Measurements from ENCODE around the gene HPS1. TPM values are rescaled to one million over a fixed set of nuclear protein-coding genes. Genes with fewer than 3 reads are reported as not detected.

HPS1 gene
- total RNA-seq, 2 experiments from 2014 or later = 53.2 to 68.7 TPM

GRCh38 chr10:98415731-98416119, 31.0 kb downstream of the HPS1 start:
- no peak overlapping the region for H3K4me3 ChIP-seq (ENCODE audit: low read depth, low read length, poor library complexity, severe bottlenecking)
- no peaks in the 10 kb centered on the region for H3K9me3 ChIP-seq (ENCODE audit: low read length)
- H3K4me2 ChIP-seq (ENCODE audit: low read length) = no peak overlapping the region
- H3K79me2 ChIP-seq (ENCODE audit: insufficient read depth, low read depth, low read length) = no peaks in the 10 kb centered on the region
- H3K9me2 ChIP-seq (ENCODE audit: insufficient read depth, low read length) = no peaks in the 10 kb centered on the region
- ChIA-PET CTCF (ENCODE audit: unreplicated experiment) (no interaction called here), POLR2A (interaction anchor here (0.6 kb wide), 2 partner anchors 258 to 281 kb away, joined by 3 read pairs; partner anchors contain the start of gene R3HCC1L)
- intact Hi-C loops (cut with micrococcal nuclease; ENCODE audit: unreplicated experiment) = no loop called here
- no peak for DNase-seq (ENCODE audit: low spot score)
- 0 out of 2 replicates have a peak, but pooled peaks cover 3% of the 10 kb centered on the region for H3K36me3 ChIP-seq (ENCODE audit: insufficient read depth, low read length)
- no peak overlapping the region for H2AFZ ChIP-seq (ENCODE audit: low read length)
- TF ChIP-seq CTCF (conservative IDR thresholded peaks at IDR 0.05; ENCODE audit: low read length) = no peak
- no peak for TF ChIP-seq EZH2phosphoT487 (IDR thresholded peaks at IDR 0.05; ENCODE audit: borderline replicate concordance, low read depth, low read length)
- no peaks in the 10 kb centered on the region for H3K4me1 ChIP-seq (ENCODE audit: insufficient read depth, low read length, poor library complexity, severe bottlenecking)
- H4K20me1 ChIP-seq (ENCODE audit: insufficient read depth, low read length) = no peaks in the 10 kb centered on the region
- no peak overlapping the region for H3K27ac ChIP-seq (ENCODE audit: low read depth, low read length, poor library complexity, severe bottlenecking)
- no TSS peak for BruUV-seq (replicated peaks)

- Histone ChIP-seq H3K36me3 (ENCODE audit: insufficient read depth, low read length) (0 out of 2 replicates have a peak, but pooled peaks cover 3% of the 10 kb centered on the region), H2AFZ (ENCODE audit: low read length) (no peak within 1 kb of the TSS), H3K4me3 (ENCODE audit: low read depth, low read length, poor library complexity, severe bottlenecking) (no peak within 1 kb of the TSS), H3K79me2 (ENCODE audit: insufficient read depth, low read depth, low read length) (no peaks in the 10 kb centered on the region), H3K27ac (ENCODE audit: low read depth, low read length, poor library complexity, severe bottlenecking) (no peak within 1 kb of the TSS), H3K4me2 (ENCODE audit: low read length) (no peak within 1 kb of the TSS), H3K4me1 (ENCODE audit: insufficient read depth, low read length, poor library complexity, severe bottlenecking) (no peaks in the 10 kb centered on the region), H3K9me3 (ENCODE audit: low read length) (no peaks in the 10 kb centered on the region), H4K20me1 (ENCODE audit: insufficient read depth, low read length) (no peaks in the 10 kb centered on the region), H3K9me2 (ENCODE audit: insufficient read depth, low read length) (no peaks in the 10 kb centered on the region)
- no peak for TF ChIP-seq CTCF (conservative IDR thresholded peaks at IDR 0.05; ENCODE audit: low read length)
- no peak for TF ChIP-seq EZH2phosphoT487 (IDR thresholded peaks at IDR 0.05; ENCODE audit: borderline replicate concordance, low read depth, low read length)
- CTCF ChIA-PET (ENCODE audit: unreplicated experiment) = no interaction called here
- intact Hi-C loops (cut with micrococcal nuclease; ENCODE audit: unreplicated experiment) = no loop called here
- BruUV-seq (replicated peaks) = no TSS peak
- POLR2A ChIA-PET = interaction anchor here (0.6 kb wide), 1 partner anchor 281 kb away, joined by 3 read pairs; the partner anchor contains the start of gene R3HCC1L
- DNase-seq (ENCODE audit: low spot score) = no peak
Observed at GRCh38 chr10:98414932-98415730, 31.6 kb downstream of the HPS1 start, which contains the start of gene PYROXD2. PYROXD2 (minus strand) TSS chr10:98415182; CDS start chr10:98415135, 47 bp downstream.

GRCh38 chr10:98414578-98414931, 32.2 kb downstream of the HPS1 start:
- H3K9me2 ChIP-seq (ENCODE audit: insufficient read depth, low read length) = no peaks in the 10 kb centered on the region
- no peaks in the 10 kb centered on the region for H3K9me3 ChIP-seq (ENCODE audit: low read length)
- H4K20me1 ChIP-seq (ENCODE audit: insufficient read depth, low read length) = no peaks in the 10 kb centered on the region
- no peak overlapping the region for H2AFZ ChIP-seq (ENCODE audit: low read length)
- H3K4me1 ChIP-seq (ENCODE audit: insufficient read depth, low read length, poor library complexity, severe bottlenecking) = no peaks in the 10 kb centered on the region
- H3K4me2 ChIP-seq (ENCODE audit: low read length) = no peak overlapping the region
- intact Hi-C loops (cut with micrococcal nuclease; ENCODE audit: unreplicated experiment) = no loop called here
- H3K27ac ChIP-seq (ENCODE audit: low read depth, low read length, poor library complexity, severe bottlenecking) = no peak overlapping the region
- TF ChIP-seq EZH2phosphoT487 (IDR thresholded peaks at IDR 0.05; ENCODE audit: borderline replicate concordance, low read depth, low read length) (no peak), CTCF (conservative IDR thresholded peaks at IDR 0.05; ENCODE audit: low read length) (no peak)
- 0 out of 2 replicates have a peak, but pooled peaks cover 3% of the 10 kb centered on the region for H3K36me3 ChIP-seq (ENCODE audit: insufficient read depth, low read length)
- ChIA-PET POLR2A (no interaction called here), CTCF (ENCODE audit: unreplicated experiment) (no interaction called here)
- no peaks in the 10 kb centered on the region for H3K79me2 ChIP-seq (ENCODE audit: insufficient read depth, low read depth, low read length)
- no peak overlapping the region for H3K4me3 ChIP-seq (ENCODE audit: low read depth, low read length, poor library complexity, severe bottlenecking)
- no TSS peak for BruUV-seq (replicated peaks)
- no peak for DNase-seq (ENCODE audit: low spot score)

Measured in OCI-LY7 (cell line).